Hematopoietic multipotent progenitor cell treated with erythropoietin and hydrocortisone succinate and interleukin-3 and kit ligand, for 4 days (in vitro differentiated cells): Measurements from ENCODE around the gene MRPL50.
A peak's percentile ranks its signal among the peaks of the same experiment; 100 is the strongest.

Experiments
- DNase-seq: peaks from one replicate; pipeline ENCODE4 v3.0.0-alpha.2; 2015

Gene MRPL50

GRCh38 chr9:101398068-101398929 is at the start of gene MRPL50, which contains the start of gene ZNF189:
TSS of gene MRPL50 (minus strand) at chr9:101398618. CDS start at chr9:101398592, 26 bp downstream.
TSS of gene ZNF189 (plus strand) at chr9:101398851. CDS start at chr9:101399157, 306 bp downstream.
- peak; percentile 100 for DNase-seq

GRCh38 chr9:101446732-101447131 is 48.3 kb upstream of the MRPL50 start:
- no peak for DNase-seq

- DNase-seq: no peak
These were observed 47.1 kb upstream of the MRPL50 start for GRCh38 chr9:101445353-101446029.

- DNase-seq: no peak
These were observed 45.0 kb upstream of the MRPL50 start for GRCh38 chr9:101443364-101443771.

- no peak for DNase-seq
These were observed 44.3 kb upstream of the MRPL50 start for GRCh38 chr9:101442736-101443135.

GRCh38 chr9:101442318-101442717 is 43.9 kb upstream of the MRPL50 start:
- DNase-seq: no peak

- DNase-seq: no peak
These were observed 42.4 kb upstream of the MRPL50 start for GRCh38 chr9:101440714-101441230.

GRCh38 chr9:101438523-101438922 is 40.1 kb upstream of the MRPL50 start:
- DNase-seq: no peak

GRCh38 chr9:101437806-101438232 is 39.4 kb upstream of the MRPL50 start:
- DNase-seq: no peak

GRCh38 chr9:101435601-101436079 is 37.2 kb upstream of the MRPL50 start, which contains the start of gene ALDOB:
TSS of gene ALDOB (minus strand) at chr9:101435774. CDS start at chr9:101430887, 4,887 bp downstream.
- DNase-seq: no peak

- DNase-seq: no peak
These were observed 36.6 kb upstream of the MRPL50 start for GRCh38 chr9:101434998-101435397.

- DNase-seq: no peak
These were observed 34.8 kb upstream of the MRPL50 start for GRCh38 chr9:101433229-101433628.

- no peak for DNase-seq
These were observed 34.3 kb upstream of the MRPL50 start for GRCh38 chr9:101432740-101433139.

GRCh38 chr9:101432171-101432570 is 33.8 kb upstream of the MRPL50 start:
- DNase-seq: no peak

- no peak for DNase-seq
These were observed 31.3 kb upstream of the MRPL50 start for GRCh38 chr9:101429736-101430135.

GRCh38 chr9:101428909-101429308 is 30.5 kb upstream of the MRPL50 start:
- DNase-seq: no peak

- DNase-seq: no peak
These were observed 29.7 kb upstream of the MRPL50 start for GRCh38 chr9:101427957-101428655.

GRCh38 chr9:101427358-101427757 is 28.9 kb upstream of the MRPL50 start:
- DNase-seq: no peak

- no peak for DNase-seq
These were observed 23.2 kb upstream of the MRPL50 start for GRCh38 chr9:101421653-101422065.

- DNase-seq: no peak
These were observed 21.4 kb upstream of the MRPL50 start for GRCh38 chr9:101419863-101420262.

- no peak for DNase-seq
These were observed 20.4 kb upstream of the MRPL50 start for GRCh38 chr9:101418518-101419430.

GRCh38 chr9:101417977-101418376 is 19.6 kb upstream of the MRPL50 start:
- no peak for DNase-seq
